Stimulated activated CD4-positive, alpha-beta T cell treated with anti-CD3 and anti-CD28 coated beads, Interleukin-15, amount 100 ng/mL, for 48 hours (primary cell): Measurements from ENCODE around the gene SFXN5.
"Not testable (repeated sequence)": the region's sequence is repeated elsewhere in the genome, so short reads cannot be mapped to it uniquely, and the experiment has no call there.

Source experiments
- DNase-seq, 2 donors: peaks; one replicate each; pipeline ENCODE4 v3.0.0-alpha.2; 2020; ENCODE audit warnings: low read depth in 2 of 2

The SFXN5 gene

DNA sequence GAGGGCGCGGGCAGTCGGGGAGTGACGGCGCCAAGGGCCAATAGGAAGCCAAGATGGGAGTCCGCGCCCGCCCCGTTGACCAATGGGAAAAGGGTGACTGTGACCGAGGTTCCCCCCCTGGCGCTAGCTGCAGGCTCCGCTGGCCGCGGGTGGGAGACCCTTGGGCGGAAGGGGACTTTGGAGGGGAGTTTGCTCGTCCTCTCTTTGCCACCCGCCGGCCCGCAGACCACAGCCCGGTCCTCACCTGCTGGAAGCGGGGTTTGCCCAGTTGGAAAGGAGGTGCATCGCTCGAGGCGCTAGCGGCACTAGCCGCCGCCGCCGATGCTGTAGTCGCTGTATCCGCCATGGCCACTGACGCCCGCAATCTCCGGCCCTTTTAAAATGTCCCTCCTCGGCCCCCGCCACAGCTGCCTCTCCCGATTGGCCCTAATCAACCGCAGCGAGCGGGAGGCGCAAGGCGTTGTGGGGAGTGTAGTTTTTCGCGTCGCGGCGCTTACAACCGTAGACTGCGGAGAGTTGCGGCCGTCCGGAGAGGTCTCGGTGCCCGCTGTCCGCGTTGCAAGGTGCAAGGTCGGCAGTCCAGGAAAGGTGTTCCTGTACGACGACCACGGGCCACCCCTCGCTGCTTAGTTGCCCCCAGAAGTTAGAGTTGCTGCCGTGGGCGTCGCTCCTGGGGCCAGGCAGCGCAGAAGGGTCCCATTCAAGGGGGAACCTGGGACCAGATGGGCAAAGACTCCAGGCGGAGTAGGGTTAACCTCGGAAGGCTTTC, at the start of gene SFXN5:
SFXN5 (minus strand) TSS at position 353 of the 769 bp plus-strand sequence; CDS start at position 346, 7 bp downstream.
- peak; percentile 88 to 95 for DNase-seq

DNA sequence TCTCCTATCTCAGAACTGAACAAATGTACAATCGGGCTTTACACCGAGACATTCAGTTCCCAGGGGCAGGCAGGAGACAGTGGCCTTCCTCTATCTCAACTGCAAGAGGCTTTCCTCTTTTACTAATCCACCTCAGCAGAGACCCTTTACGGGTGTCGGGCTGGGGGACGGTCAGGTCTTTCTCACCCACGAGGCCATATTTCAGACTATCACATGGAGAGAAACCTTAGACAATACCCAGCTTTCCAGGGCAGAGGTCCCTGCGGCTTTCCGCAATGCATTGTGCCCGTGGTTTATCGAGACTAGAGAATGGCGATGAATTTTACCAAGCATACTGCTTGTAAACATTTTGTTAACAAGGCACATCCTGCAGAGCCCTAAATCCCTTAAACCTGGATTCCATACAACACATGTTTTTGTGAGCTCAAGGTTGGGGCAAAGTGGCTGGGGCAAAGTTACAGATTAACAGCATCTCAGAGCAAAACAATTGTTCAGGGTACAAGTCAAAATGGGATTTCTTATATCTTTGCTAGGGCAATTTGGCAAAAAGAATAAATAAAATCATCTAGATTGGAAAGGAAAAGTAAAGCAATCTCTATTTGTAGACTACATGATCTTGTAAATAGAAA, 48.2 kb upstream of the SFXN5 start:
- DNase-seq, result not testable (repeated sequence)

DNA sequence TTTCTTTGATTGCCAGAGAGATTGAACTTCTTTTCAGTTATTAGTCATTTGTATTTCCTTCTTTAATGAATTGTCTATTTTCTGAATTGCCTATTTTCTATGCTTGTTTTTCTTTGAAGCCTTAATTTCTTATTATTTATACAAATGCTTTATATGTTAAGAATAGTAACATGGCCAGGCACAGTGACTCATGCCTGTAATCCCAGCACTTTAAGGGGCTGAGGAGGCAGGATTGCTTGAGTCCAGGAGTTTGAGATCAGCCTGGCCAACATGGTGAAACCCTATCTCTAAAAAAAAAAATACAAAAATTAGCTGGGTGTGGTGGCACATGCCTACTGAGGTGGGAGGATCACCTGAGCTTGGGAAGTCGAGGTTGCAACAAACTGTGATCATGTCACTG, 45.9 kb upstream of the SFXN5 start:
- DNase-seq, result no peak

GRCh38 chr2:73116182-73116960, 44.9 kb upstream of the SFXN5 start:
- no peak for DNase-seq

GRCh38 chr2:73114273-73114867, 42.9 kb upstream of the SFXN5 start:
- DNase-seq, result no peak

- DNase-seq, result peak; percentile 44 to 72
Observed at GRCh38 chr2:73112913-73113854, 41.7 kb upstream of the SFXN5 start, which contains the start of gene RAB11FIP5. Gene RAB11FIP5, minus strand, starts transcription at chr2:73112948. Its CDS starts 171 bp downstream, at chr2:73112777.

GRCh38 chr2:73112026-73112912, 40.8 kb upstream of the SFXN5 start:
- peak in 1 of 2 donors; percentile 3 for DNase-seq

- no peak for DNase-seq
Observed at GRCh38 chr2:73111073-73112025, 39.8 kb upstream of the SFXN5 start.

- DNase-seq, result no peak
Observed at GRCh38 chr2:73110168-73111072, 38.9 kb upstream of the SFXN5 start.

DNA sequence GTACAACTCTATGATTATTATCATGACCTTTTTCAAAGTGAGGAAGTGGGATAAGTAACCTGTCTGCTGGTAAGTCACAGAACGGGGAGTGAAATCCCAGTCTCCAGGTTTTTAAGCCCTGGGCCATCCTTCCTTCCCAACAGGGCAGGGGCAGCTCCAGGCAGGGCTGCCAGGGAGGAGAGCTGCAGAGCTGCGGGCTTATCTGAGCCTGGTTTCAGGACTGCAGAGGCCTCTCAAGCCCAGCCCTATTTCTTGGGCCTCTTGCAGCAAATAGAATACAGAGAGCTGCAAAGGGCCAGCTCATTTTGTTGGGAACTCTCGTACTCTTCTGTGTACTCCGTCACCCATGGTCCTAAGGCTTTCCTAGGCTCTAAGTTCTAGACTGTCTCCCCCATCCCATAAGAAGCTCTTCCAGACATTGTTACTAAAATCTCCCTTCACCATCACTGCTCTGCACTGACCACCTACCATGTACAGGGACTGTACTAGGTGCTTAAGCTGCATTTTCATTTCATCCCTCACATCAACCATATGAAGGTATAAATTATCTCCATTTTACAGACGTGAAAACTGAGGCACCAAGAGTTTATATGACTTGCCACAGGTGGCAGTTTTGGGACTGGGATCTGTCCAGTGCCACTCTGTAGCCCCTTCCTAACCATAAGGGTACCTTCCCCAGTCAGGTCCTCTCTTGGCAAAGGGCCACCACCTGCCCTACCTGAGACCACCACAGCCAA, 38.1 kb upstream of the SFXN5 start:
- DNase-seq, result no peak

- no peak for DNase-seq
Observed at GRCh38 chr2:73107211-73107926, 35.9 kb upstream of the SFXN5 start.

- DNase-seq, result no peak
Observed at GRCh38 chr2:73106791-73107190, 35.3 kb upstream of the SFXN5 start.

GRCh38 chr2:73105511-73105971, 34.0 kb upstream of the SFXN5 start:
- no peak for DNase-seq

GRCh38 chr2:73104933-73105332, 33.4 kb upstream of the SFXN5 start:
- DNase-seq, result no peak

DNA sequence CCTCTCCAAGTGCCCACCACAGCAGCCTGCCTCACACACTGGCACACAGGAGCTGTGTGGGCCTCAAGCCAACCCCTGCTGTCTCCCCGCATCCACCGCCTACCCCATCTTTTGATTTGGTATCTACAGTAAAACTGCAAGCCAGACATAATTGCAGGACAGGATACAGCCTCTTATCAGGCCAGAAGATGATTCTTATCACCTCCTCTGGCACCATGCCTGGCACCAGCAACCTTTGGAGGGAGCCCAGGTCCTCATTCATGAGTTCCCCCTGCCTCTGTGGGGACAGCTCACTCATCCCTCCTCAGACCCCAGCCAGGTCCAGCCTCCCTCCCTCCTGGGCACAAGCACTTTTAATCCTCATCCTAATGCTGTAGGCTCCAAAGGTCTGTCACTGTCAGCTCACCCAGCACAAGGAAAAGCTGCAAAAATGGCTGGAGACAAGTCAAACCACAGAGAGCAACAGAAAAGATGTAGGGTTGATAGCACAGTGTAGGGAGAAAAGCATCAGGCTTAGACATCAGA, 31.6 kb upstream of the SFXN5 start:
- no peak for DNase-seq
